HEK293 (cell line): ENCODE results near the gene ZKSCAN8.

Source experiments
- CTCF ChIA-PET: fragments of 350-600 bp; formaldehyde crosslinking; extraction: SDS; loops from one replicate; lab custom pipeline; 2021; ENCODE audit warnings: antibody characterized with exemption; lab: Yijun Ruan, JAX
- POLR2A ChIA-PET: fragments of 300-600 bp; formaldehyde crosslinking; extraction: SDS; loops from one replicate; lab custom pipeline; 2020; ENCODE audit warnings: antibody characterized with exemption, inconsistent platforms; lab: Yijun Ruan, JAX
- H3K27ac ChIP-seq: fragments of 200-500 bp; sonication (Bioruptor generic); 2 replicates; pipeline ENCODE4 v1.5.1; 2014; ENCODE audit warnings: low read depth, low read length, control low read depth, inconsistent platforms; ENCODE audit errors: extremely low read depth
- H3K36me3 ChIP-seq, 2 experiments: fragments of 200-500 bp in 1 of 2; sonication (Bioruptor generic) in 1 of 2; 1 replicate in 1 of 2; 2 replicates in 1 of 2; pipeline ENCODE4 v1.5.1; 2014 to 2017; ENCODE audit warnings: inconsistent platforms in 2 of 2, low read length in 2 of 2; ENCODE audit not compliant: control insufficient read depth in 2 of 2, insufficient read depth in 1 of 2
- H3K4me1 ChIP-seq: fragments of 200-500 bp; sonication (Bioruptor generic); 2 replicates; pipeline ENCODE4 v1.5.1; 2014; ENCODE audit warnings: mild to moderate bottlenecking, low read length, inconsistent platforms; ENCODE audit not compliant: control insufficient read depth, insufficient read depth
- H3K4me3 ChIP-seq: 2 replicates; pipeline ENCODE4 v1.5.1; 2011; ENCODE audit warnings: low read depth, mild to moderate bottlenecking, control low read depth, low read length, moderate library complexity
- H3K9me3 ChIP-seq: fragments of 200-500 bp; sonication (Bioruptor generic); 2 replicates; pipeline ENCODE4 v1.5.1; 2014; ENCODE audit warnings: low read depth, low read length, inconsistent platforms; ENCODE audit not compliant: control insufficient read depth, insufficient read depth
- FEZF1 ChIP-seq: fragments of 450-650 bp; formaldehyde crosslinking; IDR thresholded peaks from 2 replicates; pipeline ENCODE4 v1.5.1; 2016; ENCODE audit warnings: missing biosample characterization, missing genetic modification characterization
- MZF1 ChIP-seq: fragments of 450-650 bp; formaldehyde crosslinking; IDR thresholded peaks from 2 replicates; pipeline ENCODE4 v1.5.1; 2017; ENCODE audit warnings: missing biosample characterization, missing genetic modification characterization, borderline replicate concordance
- PRDM10 ChIP-seq: fragments of 450-650 bp; formaldehyde crosslinking; IDR thresholded peaks from 2 replicates; pipeline ENCODE4 v1.5.1; 2016; ENCODE audit warnings: missing biosample characterization, missing genetic modification characterization
- RBAK ChIP-seq: fragments of 450-650 bp; formaldehyde crosslinking; IDR thresholded peaks from 2 replicates; pipeline ENCODE4 v1.5.1; 2016; ENCODE audit warnings: missing biosample characterization, missing genetic modification characterization
- SP2 ChIP-seq: fragments of 450-650 bp; formaldehyde crosslinking; IDR thresholded peaks from 2 replicates; pipeline ENCODE4 v1.5.1; 2016; ENCODE audit warnings: missing biosample characterization, missing genetic modification characterization
- TRIM28 ChIP-seq: IDR thresholded peaks from 2 replicates; pipeline ENCODE4 v1.6.1; 2011; ENCODE audit warnings: low read length, control low read depth, borderline replicate concordance
- YY1 ChIP-seq: fragments of 450-650 bp; formaldehyde crosslinking; IDR thresholded peaks from 2 replicates; pipeline ENCODE4 v1.5.1; 2018; ENCODE audit warnings: missing biosample characterization, missing genetic modification characterization
- ZBTB7A ChIP-seq: fragments of 450-650 bp; formaldehyde crosslinking; IDR thresholded peaks from 2 replicates; pipeline ENCODE4 v1.5.1; 2016; ENCODE audit warnings: low read depth, missing biosample characterization, missing genetic modification characterization
- ZFP37 ChIP-seq: fragments of 450-650 bp; formaldehyde crosslinking; IDR thresholded peaks from 2 replicates; pipeline ENCODE4 v1.5.1; 2016; ENCODE audit warnings: missing biosample characterization, missing genetic modification characterization
- ZFP41 ChIP-seq: fragments of 450-650 bp; formaldehyde crosslinking; IDR thresholded peaks from 2 replicates; pipeline ENCODE4 v1.5.1; 2016; ENCODE audit warnings: missing biosample characterization, missing genetic modification characterization, borderline replicate concordance
- ZNF138 ChIP-seq: fragments of 450-650 bp; formaldehyde crosslinking; IDR thresholded peaks from 2 replicates; pipeline ENCODE4 v1.5.1; 2016; ENCODE audit warnings: missing biosample characterization, missing genetic modification characterization, borderline replicate concordance
- ZNF157 ChIP-seq: fragments of 450-650 bp; formaldehyde crosslinking; IDR thresholded peaks from 2 replicates; pipeline ENCODE4 v1.5.1; 2016; ENCODE audit warnings: missing biosample characterization, missing genetic modification characterization
- ZNF184 ChIP-seq: fragments of 450-650 bp; IDR thresholded peaks from 2 replicates; pipeline ENCODE4 v1.5.1; 2018; ENCODE audit warnings: missing biosample characterization, mild to moderate bottlenecking, missing genetic modification characterization
- ZNF19 ChIP-seq: fragments of 450-650 bp; formaldehyde crosslinking; IDR thresholded peaks from 2 replicates; pipeline ENCODE4; 2016; ENCODE audit warnings: missing biosample characterization, missing genetic modification characterization, low read depth
- ZNF248 ChIP-seq: fragments of 450-650 bp; formaldehyde crosslinking; IDR thresholded peaks from 2 replicates; pipeline ENCODE4 v1.5.1; 2017; ENCODE audit warnings: missing biosample characterization, missing genetic modification characterization
- ZNF335 ChIP-seq: fragments of 450-650 bp; formaldehyde crosslinking; conservative IDR thresholded peaks from 2 replicates; pipeline ENCODE4 v1.5.1; 2016; ENCODE audit warnings: missing biosample characterization, missing genetic modification characterization
- ZNF341 ChIP-seq: fragments of 450-650 bp; formaldehyde crosslinking; IDR thresholded peaks from 2 replicates; pipeline ENCODE4; 2016; ENCODE audit warnings: low read depth, missing biosample characterization, missing genetic modification characterization
- ZNF354C ChIP-seq: fragments of 450-650 bp; formaldehyde crosslinking; IDR thresholded peaks from 2 replicates; pipeline ENCODE4 v1.5.1; 2016; ENCODE audit warnings: missing biosample characterization, missing genetic modification characterization, low read depth, borderline replicate concordance
- ZNF585B ChIP-seq: fragments of 450-650 bp; formaldehyde crosslinking; IDR thresholded peaks from 2 replicates; pipeline ENCODE4 v1.5.1; 2016; ENCODE audit warnings: missing biosample characterization, missing genetic modification characterization
- ZNF629 ChIP-seq: fragments of 450-650 bp; formaldehyde crosslinking; IDR thresholded peaks from 2 replicates; pipeline ENCODE4 v1.5.1; 2017; ENCODE audit warnings: missing biosample characterization, missing genetic modification characterization
- ZNF658 ChIP-seq: fragments of 450-650 bp; formaldehyde crosslinking; IDR thresholded peaks from 2 replicates; pipeline ENCODE4; 2016; ENCODE audit warnings: missing biosample characterization, missing genetic modification characterization
- ZNF664 ChIP-seq: fragments of 450-650 bp; formaldehyde crosslinking; IDR thresholded peaks from 2 replicates; pipeline ENCODE4 v1.5.1; 2016; ENCODE audit warnings: missing biosample characterization, missing genetic modification characterization
- ZNF701 ChIP-seq: fragments of 450-650 bp; formaldehyde crosslinking; IDR thresholded peaks from 2 replicates; pipeline ENCODE4 v1.5.1; 2016; ENCODE audit warnings: missing biosample characterization, missing genetic modification characterization
- ZNF747 ChIP-seq: fragments of 450-650 bp; formaldehyde crosslinking; IDR thresholded peaks from 2 replicates; pipeline ENCODE4 v1.5.1; 2016; ENCODE audit warnings: missing biosample characterization, missing genetic modification characterization
- ZSCAN16 ChIP-seq: fragments of 450-650 bp; formaldehyde crosslinking; IDR thresholded peaks from 2 replicates; pipeline ENCODE4 v1.5.1; 2016; ENCODE audit warnings: missing biosample characterization, missing genetic modification characterization
- ZSCAN23 ChIP-seq: fragments of 450-650 bp; formaldehyde crosslinking; IDR thresholded peaks from 2 replicates; pipeline ENCODE4 v1.5.1; 2016; ENCODE audit warnings: missing biosample characterization, missing genetic modification characterization
- TF ChIP-seq, protein P1 (sequence below): fragments of 450-650 bp; formaldehyde crosslinking; IDR thresholded peaks from 2 replicates; pipeline ENCODE4 v1.5.1; 2016; ENCODE audit warnings: missing biosample characterization, missing genetic modification characterization

The ZKSCAN8 gene

DNA sequence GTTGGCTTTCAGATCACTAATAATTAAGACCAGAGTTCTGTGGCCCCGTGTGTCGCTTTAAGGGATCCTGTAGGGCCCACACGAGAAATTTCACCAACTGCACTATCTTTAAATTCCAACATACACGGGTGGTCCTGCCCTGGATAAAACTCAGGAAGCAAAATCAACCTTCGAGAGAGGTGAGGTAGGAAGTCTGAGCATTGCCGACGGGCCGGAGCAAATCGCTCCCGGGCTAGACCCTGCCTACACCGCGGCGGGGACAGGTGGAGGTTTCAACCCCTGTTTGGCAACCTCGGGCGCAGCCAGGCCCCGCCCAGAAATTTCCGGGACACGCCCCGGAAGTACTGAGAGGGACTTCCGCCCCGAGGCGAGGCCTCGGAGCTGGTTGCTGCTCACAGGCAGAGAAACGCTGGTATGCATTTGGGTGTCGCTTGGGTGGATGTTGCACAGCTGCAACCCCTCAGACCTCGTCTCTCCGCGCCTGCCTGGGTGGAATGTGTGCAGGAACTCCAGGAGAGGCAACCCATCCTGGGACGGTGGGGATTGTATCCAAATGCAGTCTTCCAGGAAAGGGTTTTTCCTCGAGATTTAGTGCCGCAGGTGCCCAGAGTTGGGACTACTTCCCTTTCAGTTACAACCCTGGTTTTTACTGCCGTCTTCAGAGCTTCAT is 19.9 kb downstream of the ZKSCAN8 start (continued):
- 0 out of 2 replicates have a peak, but pooled peaks have one; percentile 17 for TF ChIP-seq PRDM10 (tag by site-specific recombination)
- no peak for TF ChIP-seq ZNF701 (tag by site-specific recombination)

DNA sequence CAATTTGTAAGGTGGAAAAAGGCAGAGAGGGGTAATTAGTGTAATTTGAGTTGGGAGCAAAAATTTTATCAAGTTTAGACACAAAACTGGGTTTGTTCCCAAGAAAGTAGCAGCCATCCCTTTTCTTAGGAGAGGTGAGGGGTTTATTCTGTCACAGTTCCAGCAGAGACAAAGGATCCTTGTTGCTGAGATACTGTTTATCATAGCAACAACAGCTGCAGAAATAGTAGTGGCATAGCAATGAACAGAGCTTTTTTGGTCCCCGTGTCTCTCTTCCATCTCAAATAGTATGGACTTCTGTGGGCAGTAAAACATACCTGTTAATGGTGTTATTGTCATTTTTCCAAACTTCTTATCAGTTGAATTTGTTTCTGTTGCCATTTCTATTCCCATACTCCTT is 23.9 kb downstream of the ZKSCAN8 start:
- Histone ChIP-seq H3K4me3 (no peak overlapping the region), H3K36me3 (peaks cover 0 to 41% of the 10 kb centered on the region in 2 experiments; a peak in 1 of 3 replicates), H3K9me3 (no peaks in the 10 kb centered on the region), H3K4me1 (peaks cover 3% of the 10 kb centered on the region; the same call in 1 of the 2 replicates), H3K27ac (no peak overlapping the region)
- ChIA-PET CTCF (interaction anchor here (0.7 kb wide), 1 partner anchor 270 kb away, joined by 3 read pairs; no protein-coding TSS in a partner anchor), POLR2A (interaction anchor here (0.9 kb wide), 1 partner anchor 24 kb away, joined by 4 read pairs; the partner anchor contains the start of gene ZKSCAN8)
- TF ChIP-seq ZFP37 (tag by site-specific recombination) (no peak), ZNF585B (tag by site-specific recombination) (no peak), ZNF19 (no peak), FEZF1 (no peak), ZNF341 (tag by site-specific recombination) (no peak), YY1 (tag by site-specific recombination) (no peak), ZNF664 (tag by site-specific recombination) (no peak), ZNF138 (no peak), ZFP41 (tag by site-specific recombination) (no peak), RBAK (tag by site-specific recombination) (no peak), ZNF248 (tag by site-specific recombination) (no peak), ZNF157 (tag by site-specific recombination) (no peak)
- TF ChIP-seq, protein P1, sequence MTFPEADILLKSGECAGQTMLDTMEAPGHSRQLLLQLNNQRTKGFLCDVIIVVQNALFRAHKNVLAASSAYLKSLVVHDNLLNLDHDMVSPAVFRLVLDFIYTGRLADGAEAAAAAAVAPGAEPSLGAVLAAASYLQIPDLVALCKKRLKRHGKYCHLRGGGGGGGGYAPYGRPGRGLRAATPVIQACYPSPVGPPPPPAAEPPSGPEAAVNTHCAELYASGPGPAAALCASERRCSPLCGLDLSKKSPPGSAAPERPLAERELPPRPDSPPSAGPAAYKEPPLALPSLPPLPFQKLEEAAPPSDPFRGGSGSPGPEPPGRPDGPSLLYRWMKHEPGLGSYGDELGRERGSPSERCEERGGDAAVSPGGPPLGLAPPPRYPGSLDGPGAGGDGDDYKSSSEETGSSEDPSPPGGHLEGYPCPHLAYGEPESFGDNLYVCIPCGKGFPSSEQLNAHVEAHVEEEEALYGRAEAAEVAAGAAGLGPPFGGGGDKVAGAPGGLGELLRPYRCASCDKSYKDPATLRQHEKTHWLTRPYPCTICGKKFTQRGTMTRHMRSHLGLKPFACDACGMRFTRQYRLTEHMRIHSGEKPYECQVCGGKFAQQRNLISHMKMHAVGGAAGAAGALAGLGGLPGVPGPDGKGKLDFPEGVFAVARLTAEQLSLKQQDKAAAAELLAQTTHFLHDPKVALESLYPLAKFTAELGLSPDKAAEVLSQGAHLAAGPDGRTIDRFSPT (tag by site-specific recombination): no peak

GRCh38 chr6:28167068-28167467 is 25.4 kb downstream of the ZKSCAN8 start:
- ChIA-PET CTCF (no interaction called here), POLR2A (no interaction called here)
- Histone ChIP-seq H3K4me3 (no peak overlapping the region), H3K9me3 (no peaks in the 10 kb centered on the region), H3K4me1 (peaks cover 2% of the 10 kb centered on the region; the same call in 1 of the 2 replicates), H3K36me3 (peaks cover 0 to 52% of the 10 kb centered on the region in 2 experiments; a peak in 1 of 3 replicates), H3K27ac (no peak overlapping the region)
- TF ChIP-seq ZNF335: no peak
- TF ChIP-seq ZSCAN23: no peak
- TF ChIP-seq TRIM28: no peak
- TF ChIP-seq ZBTB7A (tag by site-specific recombination): no peak
- TF ChIP-seq ZNF184 (tag by site-specific recombination): no peak
- TF ChIP-seq MZF1 (tag by site-specific recombination): no peak
- TF ChIP-seq SP2 (tag by site-specific recombination): no peak
- TF ChIP-seq ZSCAN16: no peak
- TF ChIP-seq ZNF629 (tag by site-specific recombination): no peak
- no peak for TF ChIP-seq ZNF658 (tag by site-specific recombination)
- no peak for TF ChIP-seq ZNF354C (tag by site-specific recombination)
- no peak for TF ChIP-seq ZNF747 (tag by site-specific recombination)
